Measurements from ENCODE around the gene ZNF3. TPM values are rescaled to one million over a fixed set of nuclear protein-coding genes. Genes with fewer than 3 reads are reported as not detected.
A peak's percentile ranks its signal among the peaks of the same experiment; 100 is the strongest.

Gene ZNF3
- total RNA-seq, 4 donors from 2014 or later: 16.4 to 25.9 (median 20.8) TPM

- peak; percentile 64 to 95 for DNase-seq (ENCODE audit: low spot score in 2 of 2)
- H3K4me3 ChIP-seq (ENCODE audit: low read depth, poor library complexity, severe bottlenecking): peak overlapping the region; percentile 57
- TF ChIP-seq POLR2A (IDR thresholded peaks at IDR 0.05): no peak
- no peak for TF ChIP-seq CTCF (IDR thresholded peaks at IDR 0.05)
- 17 to 20% methylated on average over 19 of the region's 19 CpGs for WGBS, 2 donors
- intact Hi-C loops (cut with DNase I; ENCODE audit: low total_unique reads): no loop called here
Observed at GRCh38 chr7:100119970-100120732, 38.6 kb upstream of the ZNF3 start.

- intact Hi-C loops (cut with DNase I; ENCODE audit: low total_unique reads): no loop called here
- peak; percentile 95 to 99 for DNase-seq (ENCODE audit: low spot score in 2 of 2)
- H3K4me3 ChIP-seq (ENCODE audit: low read depth, poor library complexity, severe bottlenecking): peak within 1 kb of the TSS; percentile 72
- TF ChIP-seq CTCF (IDR thresholded peaks at IDR 0.05) (no peak), POLR2A (IDR thresholded peaks at IDR 0.05) (no peak)
- 0 to 1% methylated on average over 43 to 49 of the region's 49 CpGs for WGBS, 2 donors
Observed at GRCh38 chr7:100119072-100119969, 37.8 kb upstream of the ZNF3 start, which contains the start of the genes CNPY4 and TAF6. TSS of gene CNPY4 (plus strand) at chr7:100119634. CDS start at chr7:100119745, 111 bp downstream. TSS of gene TAF6 (minus strand) at chr7:100119358. CDS start at chr7:100114209, 5,149 bp downstream.

GRCh38 chr7:100118388-100119071 is 37.0 kb upstream of the ZNF3 start:
- 17 to 21% methylated on average over 18 of the region's 18 CpGs for WGBS, 2 donors
- peak overlapping the region; percentile 72 for H3K4me3 ChIP-seq (ENCODE audit: low read depth, poor library complexity, severe bottlenecking)
- no peak for TF ChIP-seq CTCF (IDR thresholded peaks at IDR 0.05)
- no peak for TF ChIP-seq POLR2A (IDR thresholded peaks at IDR 0.05)
- DNase-seq (ENCODE audit: low spot score in 2 of 2): no peak
- intact Hi-C loops (cut with DNase I; ENCODE audit: low total_unique reads): no loop called here

- H3K4me3 ChIP-seq (ENCODE audit: low read depth, poor library complexity, severe bottlenecking): no peak overlapping the region
- WGBS, 2 donors: 84 to 92% methylated on average over 7 of the region's 7 CpGs
- TF ChIP-seq CTCF (IDR thresholded peaks at IDR 0.05) (no peak), POLR2A (IDR thresholded peaks at IDR 0.05) (no peak)
- DNase-seq (ENCODE audit: low spot score in 2 of 2): no peak
- intact Hi-C loops (cut with DNase I; ENCODE audit: low total_unique reads): no loop called here
Observed at GRCh38 chr7:100115026-100115425, 33.5 kb upstream of the ZNF3 start.

GRCh38 chr7:100111914-100112313 is 30.4 kb upstream of the ZNF3 start:
- no peak overlapping the region for H3K4me3 ChIP-seq (ENCODE audit: low read depth, poor library complexity, severe bottlenecking)
- WGBS, 2 donors: 92% methylated on average over 11 to 12 of the region's 13 CpGs
- TF ChIP-seq POLR2A (IDR thresholded peaks at IDR 0.05) (no peak), CTCF (IDR thresholded peaks at IDR 0.05) (no peak)
- DNase-seq (ENCODE audit: low spot score in 2 of 2): no peak
- intact Hi-C loops (cut with DNase I; ENCODE audit: low total_unique reads): no loop called here
